OCI-LY7 (cell line): ENCODE data around the gene YJU2. TPM values are rescaled to one million over a fixed set of nuclear protein-coding genes. Genes with fewer than 3 reads are reported as not detected.

Source experiments
- BruUV-seq: library from RNA; stranded (reverse); fragments of 400-500 nt; replicated peaks from 2 replicates; lab custom pipeline; 2021; lab: Mats Ljungman, UMichigan
- CTCF ChIA-PET: fragments of 300-600 bp; sonication (Branson Sonifier 250); formaldehyde crosslinking; loops from one replicate; lab custom pipeline; 2022; ENCODE audit warnings: antibody characterized with exemption; ENCODE audit not compliant: unreplicated experiment; lab: Charles Lee
- POLR2A ChIA-PET: fragments of 300-600 bp; sonication (Branson Sonifier 250); formaldehyde crosslinking; loops from one replicate; lab custom pipeline; 2022; ENCODE audit warnings: antibody characterized with exemption; lab: Charles Lee
- DNase-seq: peaks from one replicate; pipeline ENCODE4 v3.0.0-alpha.2; 2015; ENCODE audit warnings: low spot score
- H2AFZ ChIP-seq: fragments of 200-600 bp; sonication (generic), shearing (Covaris generic); 2 replicates; pipeline ENCODE4 v1.6.1; 2014; ENCODE audit warnings: mild to moderate bottlenecking, antibody characterized with exemption, low read length, moderate library complexity
- H3K27ac ChIP-seq: fragments of 200-600 bp; sonication (generic); 2 replicates; pipeline ENCODE4 v1.5.1; 2014; ENCODE audit warnings: mixed run types, low read depth, mild to moderate bottlenecking, moderate library complexity, low read length, inconsistent platforms; ENCODE audit not compliant: poor library complexity, severe bottlenecking
- H3K36me3 ChIP-seq: fragments of 200-600 bp; sonication (generic); 2 replicates; pipeline ENCODE4 v1.6.1; 2014; ENCODE audit warnings: mild to moderate bottlenecking, antibody characterized with exemption, low read length, moderate library complexity, mixed read lengths; ENCODE audit not compliant: insufficient read depth
- H3K4me1 ChIP-seq: fragments of 200-600 bp; sonication (generic); 2 replicates; pipeline ENCODE4 v1.5.1; 2014; ENCODE audit warnings: mild to moderate bottlenecking, low read length; ENCODE audit not compliant: insufficient read depth, poor library complexity, severe bottlenecking
- H3K4me2 ChIP-seq: fragments of 200-600 bp; sonication (generic); 2 replicates; pipeline ENCODE4 v1.6.1; 2014; ENCODE audit warnings: mild to moderate bottlenecking, low read length
- H3K4me3 ChIP-seq: fragments of 200-600 bp; sonication (generic); 2 replicates; pipeline ENCODE4 v1.5.1; 2014; ENCODE audit warnings: mild to moderate bottlenecking, low read depth, low read length; ENCODE audit not compliant: poor library complexity, severe bottlenecking
- H3K79me2 ChIP-seq: fragments of 200-600 bp; sonication (generic); 2 replicates; pipeline ENCODE4 v1.6.1; 2016; ENCODE audit warnings: low read depth, mild to moderate bottlenecking, low read length, moderate library complexity, mixed read lengths; ENCODE audit not compliant: insufficient read depth
- H3K9me2 ChIP-seq: fragments of 200-600 bp; sonication (generic); 2 replicates; pipeline ENCODE4 v1.6.1; 2016; ENCODE audit warnings: mild to moderate bottlenecking, low read length, mixed read lengths; ENCODE audit not compliant: insufficient read depth
- H3K9me3 ChIP-seq: fragments of 200-600 bp; sonication (generic); 2 replicates; pipeline ENCODE4 v1.6.1; 2014; ENCODE audit warnings: mild to moderate bottlenecking, mixed run types, low read length, mixed read lengths
- H4K20me1 ChIP-seq: fragments of 200-600 bp; sonication (generic); 2 replicates; pipeline ENCODE4 v1.6.1; 2014; ENCODE audit warnings: mild to moderate bottlenecking, antibody characterized with exemption, low read length, moderate library complexity, mixed read lengths; ENCODE audit not compliant: insufficient read depth
- CTCF ChIP-seq: fragments of 200-600 bp; sonication (generic); conservative IDR thresholded peaks from 2 replicates; pipeline ENCODE4 v1.5.1; 2014; ENCODE audit warnings: mild to moderate bottlenecking, antibody characterized with exemption, low read length, moderate library complexity, mixed read lengths
- EZH2phosphoT487 ChIP-seq: fragments of 200-600 bp; sonication (generic); IDR thresholded peaks from 2 replicates; pipeline ENCODE4 v1.6.1; 2018; ENCODE audit warnings: low read depth, borderline replicate concordance, mild to moderate bottlenecking, mixed run types, antibody characterized with exemption, low read length, moderate library complexity, mixed read lengths
- intact Hi-C: fragments of 100-400 bp; cut with micrococcal nuclease; formaldehyde crosslinking; loops from one replicate; pipeline ENCODE4 v1.10.0; 2022; ENCODE audit not compliant: unreplicated experiment
- total RNA-seq, 2 experiments: library from RNA; depleted of rRNA in 1 of 2; stranded (reverse); fragments of >200 nt in 1 of 2; shearing (Covaris generic) in 1 of 2; gene quantifications; 2 replicates each; pipeline ENCODE4 v1.2.3, GENCODE V29; 2014 to 2022

The YJU2 gene
- total RNA-seq, 2 experiments from 2014 or later: 35.0 to 38.2 TPM

- H3K4me2 ChIP-seq: no peak overlapping the region
- BruUV-seq: no TSS peak
- no peak overlapping the region for H3K4me3 ChIP-seq
- H3K36me3 ChIP-seq: peaks cover 81% of the 10 kb centered on the region
- TF ChIP-seq CTCF: no peak
- no peaks in the 10 kb centered on the region for H3K79me2 ChIP-seq
- H3K27ac ChIP-seq: no peak overlapping the region
- H3K4me1 ChIP-seq: no peaks in the 10 kb centered on the region
- POLR2A ChIA-PET: interaction anchor here (0.6 kb wide), 2 partner anchors 21 to 71 kb away, joined by 3 to 6 read pairs; no protein-coding TSS in a partner anchor
- CTCF ChIA-PET: no interaction called here
- H2AFZ ChIP-seq: no peak overlapping the region
- intact Hi-C loops: no loop called here
- H3K9me2 ChIP-seq: no peaks in the 10 kb centered on the region
- no peaks in the 10 kb centered on the region for H4K20me1 ChIP-seq
- no peak for DNase-seq
- 0 out of 2 replicates have a peak, but pooled peaks cover 5% of the 10 kb centered on the region for H3K9me3 ChIP-seq
These were observed 13.8 kb downstream of the YJU2 start for GRCh38 chr19:4260613-4261191.

- H3K36me3 ChIP-seq: peaks cover 78% of the 10 kb centered on the region
- H3K4me2 ChIP-seq: no peak overlapping the region
- H4K20me1 ChIP-seq: no peaks in the 10 kb centered on the region
- no peak for TF ChIP-seq EZH2phosphoT487
- TF ChIP-seq CTCF: no peak
- DNase-seq: no peak
- H3K9me3 ChIP-seq: no peaks in the 10 kb centered on the region
- BruUV-seq: no TSS peak
- H3K4me3 ChIP-seq: no peak overlapping the region
- intact Hi-C loops: no loop called here
- H2AFZ ChIP-seq: no peak overlapping the region
- no peaks in the 10 kb centered on the region for H3K4me1 ChIP-seq
- no peaks in the 10 kb centered on the region for H3K79me2 ChIP-seq
- no peak overlapping the region for H3K27ac ChIP-seq
- no peaks in the 10 kb centered on the region for H3K9me2 ChIP-seq
- POLR2A ChIA-PET: no interaction called here
- CTCF ChIA-PET: no interaction called here
These were observed 17.9 kb downstream of the YJU2 start for GRCh38 chr19:4264812-4265211.

- Histone ChIP-seq H3K27ac (no peak overlapping the region), H3K36me3 (peaks cover 75% of the 10 kb centered on the region), H3K4me2 (no peak overlapping the region), H3K9me3 (no peaks in the 10 kb centered on the region), H3K4me1 (no peaks in the 10 kb centered on the region), H4K20me1 (no peaks in the 10 kb centered on the region), H3K9me2 (no peaks in the 10 kb centered on the region), H3K4me3 (no peak overlapping the region), H2AFZ (no peak overlapping the region), H3K79me2 (no peaks in the 10 kb centered on the region)
- CTCF ChIA-PET: interaction anchor here (1.2 kb wide), 1 partner anchor 86 kb away, joined by 8 read pairs; no protein-coding TSS in a partner anchor
- DNase-seq: no peak
- no TSS peak for BruUV-seq
- intact Hi-C loops: no loop called here
- TF ChIP-seq CTCF: no peak
- no peak for TF ChIP-seq EZH2phosphoT487
- POLR2A ChIA-PET: interaction anchor here (0.7 to 1.5 kb wide), 4 partner anchors 19 to 260 kb away, joined by 3 to 4 read pairs (median 3); partner anchors contain the start of genes MPND and YJU2
These were observed 19.5 kb downstream of the YJU2 start for GRCh38 chr19:4266253-4267000.
